Stimulated activated CD4-positive, alpha-beta T cell treated with anti-CD3 and anti-CD28 coated beads, Interleukin-15, amount 100 ng/mL, for 48 hours (primary cell): ENCODE measurements around the gene TXNDC2.

ENCODE experiments used
- DNase-seq, 2 donors: peaks; one replicate each; pipeline ENCODE4 v3.0.0-alpha.2; 2020; ENCODE audit warnings: low read depth in 2 of 2

Gene TXNDC2

GRCh38 chr18:9913526-9914333, 28.0 kb downstream of the TXNDC2 start, which contains the start of gene VAPA:
Gene VAPA, plus strand, starts transcription at chr18:9914016. Its CDS starts 241 bp downstream, at chr18:9914257.
- DNase-seq, result peak; percentile 84 to 88

- no peak for DNase-seq
Observed at GRCh38 chr18:9914334-9914583, 28.5 kb downstream of the TXNDC2 start.

GRCh38 chr18:9914584-9915290, 29.0 kb downstream of the TXNDC2 start:
- DNase-seq, result peak; percentile 62 to 69

- DNase-seq, result no peak
Observed at GRCh38 chr18:9915291-9916076, 29.7 kb downstream of the TXNDC2 start.

GRCh38 chr18:9916077-9916639, 30.4 kb downstream of the TXNDC2 start:
- no peak for DNase-seq

- no peak for DNase-seq
Observed at GRCh38 chr18:9916808-9917207, 31.0 kb downstream of the TXNDC2 start.

- DNase-seq, result no peak
Observed at GRCh38 chr18:9918016-9918680, 32.4 kb downstream of the TXNDC2 start.

GRCh38 chr18:9919564-9920232, 33.9 kb downstream of the TXNDC2 start:
- no peak for DNase-seq

GRCh38 chr18:9922592-9923311, 37.0 kb downstream of the TXNDC2 start:
- DNase-seq, result no peak

- no peak for DNase-seq
Observed at GRCh38 chr18:9924371-9924943, 38.7 kb downstream of the TXNDC2 start.

GRCh38 chr18:9925369-9925768, 39.6 kb downstream of the TXNDC2 start:
- no peak for DNase-seq

- DNase-seq, result no peak
Observed at GRCh38 chr18:9925795-9926194, 40.0 kb downstream of the TXNDC2 start.

GRCh38 chr18:9926223-9926894, 40.6 kb downstream of the TXNDC2 start:
- DNase-seq, result no peak

- DNase-seq, result no peak
Observed at GRCh38 chr18:9926977-9927376, 41.2 kb downstream of the TXNDC2 start.

GRCh38 chr18:9927392-9928063, 41.8 kb downstream of the TXNDC2 start:
- no peak for DNase-seq

GRCh38 chr18:9928646-9929259, 43.0 kb downstream of the TXNDC2 start:
- no peak for DNase-seq

GRCh38 chr18:9930299-9930884, 44.6 kb downstream of the TXNDC2 start:
- no peak for DNase-seq

GRCh38 chr18:9931146-9931545, 45.4 kb downstream of the TXNDC2 start:
- DNase-seq, result no peak
